Activated CD4-positive, alpha-beta T cell treated with anti-CD3 and anti-CD28 coated beads, Interleukin-2, amount 10 ng/mL, durations not matched to agents 7 days and 5 days (primary cell): ENCODE measurements around the gene BACH1. TPM values are rescaled to one million over a fixed set of nuclear protein-coding genes. Genes with fewer than 3 reads are reported as not detected.

Experiments
- CTCF ChIA-PET: fragments of 350-600 bp; sonication (Branson Sonifier 250); formaldehyde crosslinking; loops from one replicate; lab custom pipeline; 2021; ENCODE audit warnings: antibody characterized with exemption; lab: Charles Lee
- POLR2A ChIA-PET: fragments of 350-600 bp; sonication (Branson Sonifier 250); formaldehyde crosslinking; loops from one replicate; lab custom pipeline; 2021; ENCODE audit warnings: antibody characterized with exemption; lab: Charles Lee
- DNase-seq: peaks from one replicate; pipeline ENCODE4 v3.0.0-alpha.2; 2020
- H3K27ac Mint-ChIP-seq: one replicate; pipeline ENCODE4 v1.8.0; 2021; ENCODE audit warnings: mild to moderate bottlenecking, moderate library complexity, mixed read lengths
- H3K27me3 Mint-ChIP-seq: one replicate; pipeline ENCODE4 v1.8.0; 2021; ENCODE audit warnings: mixed read lengths
- H3K36me3 Mint-ChIP-seq: one replicate; pipeline ENCODE4 v1.8.0; 2021; ENCODE audit warnings: low read depth, mixed read lengths
- H3K4me1 Mint-ChIP-seq: one replicate; pipeline ENCODE4 v1.8.0; 2021; ENCODE audit warnings: mixed read lengths
- H3K4me3 Mint-ChIP-seq: one replicate; pipeline ENCODE4 v1.8.0; 2021; ENCODE audit warnings: mild to moderate bottlenecking, moderate library complexity, mixed read lengths
- H3K9me3 Mint-ChIP-seq: one replicate; pipeline ENCODE4 v1.8.0; 2021; ENCODE audit warnings: mixed read lengths
- total RNA-seq, 2 experiments: library from RNA; stranded (reverse); gene quantifications; one replicate each; pipeline ENCODE4 v1.2.3, GENCODE V29; 2021

Gene BACH1
- total RNA-seq, 2 experiments from 2014 or later: 21.1 to 23.4 TPM

DNA sequence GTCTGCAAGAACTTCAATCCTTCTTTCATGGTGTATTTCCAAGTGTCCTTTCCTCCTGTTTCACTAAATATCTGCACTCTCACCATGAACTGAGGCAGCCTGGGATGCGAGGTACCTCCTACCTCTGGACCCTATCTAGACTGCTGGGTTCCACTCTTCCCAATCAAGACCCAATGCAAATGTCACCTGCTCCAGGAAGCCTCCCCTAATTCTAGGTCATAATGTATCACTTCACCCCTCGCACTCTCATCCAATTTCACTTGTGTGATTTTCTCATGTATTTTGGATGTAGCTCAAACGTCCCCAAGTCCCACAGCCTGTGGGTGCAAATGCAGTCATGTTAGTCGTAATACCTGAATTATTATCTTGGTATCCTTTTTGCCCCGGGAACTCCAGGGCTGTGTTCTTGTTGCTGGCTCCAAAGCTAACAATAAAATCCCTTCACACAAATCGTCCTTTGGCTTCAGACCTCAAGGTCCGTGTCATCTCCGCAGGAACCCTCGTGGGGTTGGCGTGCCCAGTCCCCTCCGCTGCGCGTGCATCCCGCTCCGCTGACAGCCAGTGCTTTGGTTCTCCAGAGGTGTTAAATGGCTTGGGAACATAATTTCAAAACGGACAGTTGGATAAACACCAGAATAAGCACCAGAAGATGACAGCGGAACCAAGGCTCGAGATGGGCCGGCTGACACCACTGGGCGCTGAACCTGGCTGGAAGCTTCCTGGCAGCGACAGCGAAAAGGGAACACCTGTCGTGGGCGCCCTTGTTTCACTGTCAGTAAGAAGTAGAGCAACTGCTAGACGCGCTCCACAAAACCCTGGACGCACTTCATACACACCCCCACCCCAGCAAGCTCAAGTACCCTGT, 1.0 kb upstream of the BACH1 start:
- H3K4me1 Mint-ChIP-seq: peaks cover 50% of the 10 kb centered on the region
- peak overlapping the region; percentile 65 for H3K4me3 Mint-ChIP-seq
- no peak for DNase-seq
- peaks cover 3% of the 10 kb centered on the region for H3K36me3 Mint-ChIP-seq
- H3K27me3 Mint-ChIP-seq: no peaks in the 10 kb centered on the region
- CTCF ChIA-PET: no interaction called here
- POLR2A ChIA-PET: no interaction called here
- peak overlapping the region; percentile 70 for H3K27ac Mint-ChIP-seq
- H3K9me3 Mint-ChIP-seq: peaks cover 4% of the 10 kb centered on the region

DNA sequence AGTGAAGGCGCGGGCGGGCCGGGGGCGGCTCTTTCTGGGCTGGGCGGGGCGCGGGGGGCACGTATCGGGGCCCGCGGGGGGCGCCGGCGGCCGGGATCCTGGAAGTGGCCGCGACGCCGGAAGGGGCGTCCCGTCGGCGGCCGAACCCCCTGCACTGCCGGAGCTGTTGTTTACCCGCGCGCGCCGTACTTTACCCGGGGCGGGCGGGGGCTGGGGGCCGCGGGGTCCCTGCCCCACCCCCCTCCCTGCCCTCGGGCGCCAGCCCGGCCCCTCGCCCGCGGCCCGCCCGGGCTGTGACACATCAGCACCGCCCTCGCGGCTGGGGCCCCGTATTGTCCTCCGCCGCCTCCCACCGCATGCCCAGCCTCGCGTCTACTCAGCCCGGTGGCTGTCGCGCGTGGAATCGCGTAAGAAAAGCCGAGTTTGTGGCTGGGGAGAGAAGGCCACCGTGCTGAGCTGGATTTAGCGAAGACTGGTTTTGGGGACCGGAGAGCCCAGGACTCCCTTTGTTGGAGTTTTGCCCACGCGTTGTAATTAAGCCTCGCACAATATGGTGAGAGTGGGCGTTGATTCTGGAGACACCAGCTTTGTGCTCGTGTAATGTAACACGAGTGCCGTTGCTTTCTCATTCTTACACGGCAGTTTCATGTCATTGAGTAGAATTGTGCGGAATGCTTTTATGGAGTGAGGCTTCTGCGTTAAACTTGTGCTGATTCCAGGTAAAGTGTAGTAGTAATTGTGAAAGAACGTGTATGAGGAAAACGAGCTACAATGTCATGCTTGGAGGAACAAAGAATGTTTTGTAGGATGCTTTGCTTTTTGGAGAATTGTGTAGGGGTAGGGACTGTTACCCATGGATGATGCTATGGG, 559 bp downstream of the BACH1 start:
- ChIA-PET CTCF (interaction anchor here (1.6 kb wide), 1 partner anchor 9 kb away, joined by 6 read pairs; no protein-coding TSS in a partner anchor), POLR2A (no interaction called here)
- H3K27ac Mint-ChIP-seq: peak overlapping the region; percentile 82
- peak overlapping the region; percentile 78 for H3K4me3 Mint-ChIP-seq
- DNase-seq: peak; percentile 63
- peaks cover 3% of the 10 kb centered on the region for H3K36me3 Mint-ChIP-seq
- peaks cover 60% of the 10 kb centered on the region for H3K4me1 Mint-ChIP-seq
- peaks cover 4% of the 10 kb centered on the region for H3K9me3 Mint-ChIP-seq
- no peaks in the 10 kb centered on the region for H3K27me3 Mint-ChIP-seq

DNA sequence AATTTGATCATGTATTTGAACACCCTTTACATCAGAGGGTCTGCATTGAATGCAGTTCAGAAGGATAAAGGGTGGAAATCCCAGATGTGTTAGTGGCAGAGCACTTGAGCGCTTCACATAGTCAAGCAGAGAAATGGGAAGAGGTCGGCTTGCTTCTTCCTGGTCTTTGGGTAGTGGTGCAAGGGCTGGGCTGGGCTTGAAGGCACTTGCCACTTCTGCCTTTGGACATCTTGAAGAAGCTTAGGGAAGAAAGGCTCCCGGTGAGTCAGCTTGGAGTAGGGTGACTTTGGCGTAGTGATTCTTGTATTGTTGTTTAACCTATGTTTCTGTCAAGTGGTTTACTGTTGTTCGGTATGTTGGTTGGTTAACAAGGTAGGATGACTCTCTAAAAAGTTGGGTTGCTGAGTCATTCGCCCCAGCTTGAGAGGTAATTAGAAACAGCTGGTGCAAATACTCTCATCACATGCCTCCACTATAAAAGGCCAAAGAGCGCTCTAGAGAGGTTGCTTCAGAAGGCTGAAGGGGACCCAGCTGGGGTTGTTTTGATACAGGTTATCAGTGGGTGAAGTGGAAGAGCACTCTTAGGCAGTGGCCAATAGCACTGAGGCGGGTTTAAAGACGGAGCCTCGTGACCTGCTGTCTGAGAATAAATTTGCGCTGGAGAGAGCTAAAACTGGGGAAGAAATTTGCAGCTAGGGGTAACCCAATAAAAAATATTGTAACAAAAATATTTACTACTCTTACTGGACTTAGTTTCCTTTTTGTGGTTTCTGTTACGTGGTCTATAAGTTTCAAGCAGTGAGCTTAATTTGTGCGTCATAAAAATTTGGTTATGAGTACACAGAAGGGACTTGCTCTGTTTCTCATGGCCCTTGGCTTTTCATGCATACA, 1.4 kb downstream of the BACH1 start:
- peaks cover 61% of the 10 kb centered on the region for H3K4me1 Mint-ChIP-seq
- DNase-seq: peak; percentile 44

DNA sequence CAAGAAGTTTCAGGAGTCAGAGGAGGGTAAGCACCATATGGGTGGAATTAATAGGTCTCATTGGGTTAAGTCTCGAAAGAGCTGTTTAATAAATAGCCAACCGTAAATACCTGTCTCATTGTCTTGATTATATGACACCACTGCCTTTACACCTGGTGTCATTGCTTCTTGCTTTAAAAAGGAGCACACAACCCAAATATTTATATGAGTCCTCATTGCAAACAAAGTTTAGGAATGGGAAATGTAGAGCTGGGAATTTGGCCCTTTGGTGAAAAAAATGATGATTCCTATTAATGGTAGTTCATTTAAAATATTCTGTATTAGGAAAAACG, 2.1 kb downstream of the BACH1 start:
- POLR2A ChIA-PET: interaction anchor here (0.6 kb wide), 1 partner anchor 205 kb away, joined by 3 read pairs; no protein-coding TSS in a partner anchor
- peaks cover 59% of the 10 kb centered on the region for H3K4me1 Mint-ChIP-seq
- DNase-seq: no peak
- H3K36me3 Mint-ChIP-seq: peaks cover 6% of the 10 kb centered on the region
- H3K27me3 Mint-ChIP-seq: no peaks in the 10 kb centered on the region
- peak overlapping the region; percentile 78 for H3K4me3 Mint-ChIP-seq
- H3K27ac Mint-ChIP-seq: no peak overlapping the region
- CTCF ChIA-PET: interaction anchor here (0.9 to 1.6 kb wide), 5 partner anchors 11 to 227 kb away, joined by 3 to 6 read pairs (median 3); partner anchors contain the start of gene CCT8
- H3K9me3 Mint-ChIP-seq: peaks cover 4% of the 10 kb centered on the region

More for the DNA sequence above, 1.4 kb downstream of the BACH1 start:
- Mint-ChIP-seq H3K27me3 (no peaks in the 10 kb centered on the region), H3K9me3 (peaks cover 4% of the 10 kb centered on the region), H3K27ac (peak overlapping the region; percentile 82), H3K4me3 (peak overlapping the region; percentile 78), H3K36me3 (peaks cover 3% of the 10 kb centered on the region)
- ChIA-PET POLR2A (no interaction called here), CTCF (interaction anchor here (0.9 to 1.6 kb wide), 5 partner anchors 10 to 226 kb away, joined by 3 to 6 read pairs (median 3); partner anchors contain the start of gene CCT8)

DNA sequence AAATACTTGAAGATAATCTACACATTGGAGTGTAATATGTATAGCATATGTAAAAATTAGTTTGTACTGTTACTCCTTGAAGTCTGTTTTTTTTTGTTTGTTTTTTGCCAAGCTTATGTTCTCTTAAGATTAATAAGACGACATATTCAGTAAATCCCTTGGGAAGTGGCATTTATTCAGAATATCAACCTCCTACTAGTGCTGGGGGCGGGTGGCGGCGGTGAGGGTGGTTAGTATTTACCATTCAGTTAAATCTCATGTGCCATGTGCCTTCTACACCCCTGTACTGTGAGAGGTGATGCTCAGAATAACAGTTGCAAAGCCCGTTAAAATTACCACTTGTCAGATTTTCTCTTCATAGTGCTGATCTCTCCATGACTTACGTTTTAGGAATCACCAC, 3.0 kb downstream of the BACH1 start:
- peaks cover 59% of the 10 kb centered on the region for H3K4me1 Mint-ChIP-seq
- H3K36me3 Mint-ChIP-seq: peaks cover 10% of the 10 kb centered on the region
- H3K9me3 Mint-ChIP-seq: no peaks in the 10 kb centered on the region
- H3K27ac Mint-ChIP-seq: no peak overlapping the region
- CTCF ChIA-PET: interaction anchor here (1.2 to 1.4 kb wide), 2 partner anchors 13 to 46 kb away, joined by 3 to 5 read pairs; no protein-coding TSS in a partner anchor
- H3K27me3 Mint-ChIP-seq: no peaks in the 10 kb centered on the region
- no peak for DNase-seq
- no peak overlapping the region for H3K4me3 Mint-ChIP-seq
- POLR2A ChIA-PET: no interaction called here

DNA sequence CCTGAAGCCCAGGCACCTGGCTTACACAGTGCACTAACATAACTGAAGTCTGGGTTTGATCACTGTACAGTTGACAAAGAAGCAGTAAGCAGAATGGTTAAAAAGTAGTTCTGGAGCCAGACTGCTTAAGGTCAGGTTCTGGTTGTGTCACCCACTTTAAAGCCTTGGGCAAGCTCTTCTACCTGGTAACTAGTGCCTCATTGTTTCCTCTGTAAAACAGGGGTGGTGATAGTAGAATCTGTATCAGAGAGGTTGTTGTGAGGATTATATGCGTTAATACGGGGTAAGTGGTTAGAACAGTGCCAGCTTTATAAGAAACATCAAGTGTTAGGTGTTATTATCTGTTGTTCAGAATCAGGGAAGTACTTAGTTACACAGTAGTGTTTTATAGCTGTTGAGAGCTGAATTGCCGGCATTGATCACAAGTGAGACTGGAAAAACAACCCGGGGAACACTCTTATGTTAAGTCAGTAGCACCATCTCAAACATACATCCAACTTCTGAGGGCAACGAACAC, 3.7 kb downstream of the BACH1 start:
- POLR2A ChIA-PET: no interaction called here
- no peak for DNase-seq
- no peak overlapping the region for H3K27ac Mint-ChIP-seq
- no peaks in the 10 kb centered on the region for H3K27me3 Mint-ChIP-seq
- no peaks in the 10 kb centered on the region for H3K9me3 Mint-ChIP-seq
- peaks cover 60% of the 10 kb centered on the region for H3K4me1 Mint-ChIP-seq
- CTCF ChIA-PET: interaction anchor here (1.0 to 1.2 kb wide), 3 partner anchors 12 to 39 kb away, joined by 3 to 5 read pairs (median 4); no protein-coding TSS in a partner anchor
- H3K36me3 Mint-ChIP-seq: peaks cover 10% of the 10 kb centered on the region
- no peak overlapping the region for H3K4me3 Mint-ChIP-seq

DNA sequence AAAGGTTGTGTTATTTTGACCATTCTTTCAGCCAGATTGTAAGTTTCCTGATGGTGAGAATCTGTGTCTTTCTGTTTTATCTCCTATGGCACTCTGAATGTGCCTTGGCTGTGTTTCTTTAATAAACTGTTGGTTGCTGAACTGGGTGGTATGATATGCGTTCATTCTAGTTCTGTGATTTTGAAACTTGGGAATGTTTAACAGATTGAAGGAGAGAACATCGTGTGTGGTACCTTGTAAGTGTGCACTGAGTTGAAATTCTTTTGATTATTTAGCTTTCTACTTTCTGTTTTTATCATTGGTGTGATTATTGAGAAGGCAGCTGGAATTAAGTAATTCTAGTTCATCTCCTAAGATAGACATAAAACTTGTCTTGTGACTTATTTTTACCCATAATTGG, 4.6 kb downstream of the BACH1 start:
- H3K36me3 Mint-ChIP-seq: peaks cover 10% of the 10 kb centered on the region
- DNase-seq: no peak
- peaks cover 55% of the 10 kb centered on the region for H3K4me1 Mint-ChIP-seq
- ChIA-PET CTCF (interaction anchor here (1.0 to 1.2 kb wide), 2 partner anchors 36 to 38 kb away, joined by 3 to 4 read pairs; no protein-coding TSS in a partner anchor), POLR2A (no interaction called here)
- H3K9me3 Mint-ChIP-seq: no peaks in the 10 kb centered on the region
- no peak overlapping the region for H3K4me3 Mint-ChIP-seq
- no peaks in the 10 kb centered on the region for H3K27me3 Mint-ChIP-seq
- H3K27ac Mint-ChIP-seq: no peak overlapping the region

DNA sequence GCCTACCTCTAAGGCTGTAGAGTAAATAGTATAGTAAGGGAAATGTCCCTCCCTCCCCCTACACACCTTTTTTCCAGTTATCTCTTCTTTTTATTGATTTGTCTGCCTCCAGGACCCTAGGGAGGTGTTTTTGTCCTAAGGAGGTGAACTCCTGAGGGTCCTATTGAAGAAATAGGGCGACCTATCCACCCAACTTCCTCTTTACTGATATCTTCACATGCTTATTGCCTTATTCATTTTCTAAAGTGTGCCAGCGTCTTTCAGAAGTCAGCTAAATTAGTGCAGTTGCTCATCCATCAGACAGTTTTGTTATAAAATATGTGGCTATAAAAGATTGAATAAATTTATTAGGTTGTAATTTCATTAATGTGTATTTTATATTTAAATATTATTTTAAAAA, 5.9 kb downstream of the BACH1 start:
- Mint-ChIP-seq H3K36me3 (peaks cover 9% of the 10 kb centered on the region), H3K27me3 (no peaks in the 10 kb centered on the region), H3K4me1 (peaks cover 53% of the 10 kb centered on the region), H3K9me3 (no peaks in the 10 kb centered on the region), H3K4me3 (no peak overlapping the region), H3K27ac (no peak overlapping the region)
- DNase-seq: no peak
- ChIA-PET CTCF (no interaction called here), POLR2A (no interaction called here)

DNA sequence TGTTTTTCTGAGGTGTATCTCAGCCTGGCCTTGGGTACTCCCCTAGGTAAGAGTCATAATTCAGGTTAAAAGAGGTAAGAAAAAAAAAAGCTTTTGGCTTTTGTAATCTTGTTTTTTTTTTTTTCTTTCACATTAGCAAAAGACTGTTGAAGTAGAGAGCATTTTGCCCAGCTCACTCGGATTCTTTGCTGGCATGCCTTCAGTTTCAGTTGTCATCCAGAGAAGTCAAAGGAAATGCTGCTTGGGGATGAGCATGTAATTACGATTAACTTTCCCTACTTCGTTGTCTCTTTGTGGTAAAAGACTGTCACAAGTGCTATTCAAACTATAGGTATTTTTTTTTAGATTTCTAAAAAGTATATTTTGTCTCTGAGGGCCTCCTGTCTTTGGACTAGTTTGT, 6.3 kb downstream of the BACH1 start:
- no peak for DNase-seq
- Mint-ChIP-seq H3K9me3 (no peaks in the 10 kb centered on the region), H3K4me1 (peaks cover 48% of the 10 kb centered on the region), H3K4me3 (no peak overlapping the region), H3K27ac (no peak overlapping the region), H3K27me3 (no peaks in the 10 kb centered on the region), H3K36me3 (peaks cover 7% of the 10 kb centered on the region)
- CTCF ChIA-PET: no interaction called here
- POLR2A ChIA-PET: no interaction called here

DNA sequence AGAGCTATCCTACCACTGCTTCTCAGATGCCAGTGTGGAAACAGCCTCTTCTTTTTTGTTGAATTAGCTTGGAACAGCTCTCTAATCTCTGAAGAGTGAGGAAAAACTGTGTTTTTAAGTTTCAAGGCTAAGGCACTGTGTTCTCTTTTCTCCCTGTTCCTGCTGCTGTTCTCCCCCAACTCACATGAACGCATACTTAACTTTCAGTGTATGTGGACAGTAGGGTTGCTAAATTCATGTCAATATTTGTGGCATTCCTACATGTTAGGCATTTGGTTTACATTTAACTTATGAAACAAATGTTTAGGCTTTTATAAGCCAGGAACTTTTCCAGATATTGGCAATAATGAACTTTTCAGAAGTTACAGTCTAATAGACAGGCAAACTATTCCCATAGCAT, 6.8 kb downstream of the BACH1 start:
- Mint-ChIP-seq H3K27ac (no peak overlapping the region), H3K36me3 (peaks cover 9% of the 10 kb centered on the region), H3K27me3 (no peaks in the 10 kb centered on the region), H3K4me3 (no peak overlapping the region), H3K9me3 (no peaks in the 10 kb centered on the region), H3K4me1 (peaks cover 44% of the 10 kb centered on the region)
- ChIA-PET POLR2A (no interaction called here), CTCF (interaction anchor here (1.0 kb wide), 1 partner anchor 65 kb away, joined by 3 read pairs; no protein-coding TSS in a partner anchor)
- no peak for DNase-seq

DNA sequence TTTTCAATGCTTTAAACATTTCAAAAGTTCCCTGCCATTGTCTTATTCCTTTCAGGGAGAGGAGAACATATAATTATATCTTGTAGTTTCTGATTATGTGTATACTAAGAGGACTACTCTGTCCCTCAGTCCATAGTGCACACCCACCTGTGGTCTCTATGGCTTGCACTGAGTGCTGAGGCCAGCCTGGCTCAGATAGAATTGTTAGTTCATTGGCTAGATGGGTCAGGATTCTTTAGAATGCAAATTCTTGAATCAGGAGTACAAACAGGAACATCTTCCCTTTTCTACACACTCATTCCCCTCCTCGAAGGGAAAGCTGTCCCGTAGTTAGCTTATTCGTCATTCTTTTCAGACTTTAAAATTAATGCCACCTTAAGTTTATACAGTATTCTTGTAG, 8.2 kb downstream of the BACH1 start:
- Mint-ChIP-seq H3K4me3 (no peak overlapping the region), H3K27ac (no peak overlapping the region), H3K4me1 (peaks cover 34% of the 10 kb centered on the region), H3K27me3 (no peaks in the 10 kb centered on the region), H3K36me3 (peaks cover 12% of the 10 kb centered on the region), H3K9me3 (no peaks in the 10 kb centered on the region)
- POLR2A ChIA-PET: no interaction called here
- DNase-seq: no peak
- CTCF ChIA-PET: no interaction called here
